Progenitor cell of endocrine pancreas (in vitro differentiated cells): ENCODE results near the gene PRXL2B. TPM values are rescaled to one million over a fixed set of nuclear protein-coding genes. Genes with fewer than 3 reads are reported as not detected.

Experiments
- DNase-seq: peaks from one replicate; pipeline ENCODE4 v3.0.0; 2021; ENCODE audit warnings: low spot score; ENCODE audit not compliant: unreplicated experiment
- H3K27ac Mint-ChIP-seq: 2 replicates; pipeline ENCODE4 v1.8.0; 2021; ENCODE audit warnings: mild to moderate bottlenecking, moderate library complexity, mixed read lengths
- H3K27me3 Mint-ChIP-seq: 2 replicates; pipeline ENCODE4 v1.8.0; 2021; ENCODE audit warnings: mixed read lengths
- H3K36me3 Mint-ChIP-seq: 2 replicates; pipeline ENCODE4 v1.8.0; 2022; ENCODE audit warnings: mixed read lengths; ENCODE audit not compliant: insufficient read depth
- H3K4me1 Mint-ChIP-seq: 2 replicates; pipeline ENCODE4 v1.8.0; 2021; ENCODE audit warnings: low read depth, mixed read lengths
- H3K4me3 Mint-ChIP-seq: 2 replicates; pipeline ENCODE4 v1.8.0; 2021; ENCODE audit warnings: low read depth, mild to moderate bottlenecking, moderate library complexity, mixed read lengths
- H3K9me3 Mint-ChIP-seq: 2 replicates; pipeline ENCODE4 v1.8.0; 2021; ENCODE audit warnings: low read depth, mixed read lengths
- CTCF ChIP-seq: fragments of 200-600 bp; sonication (generic); IDR thresholded peaks from one replicate; pipeline ENCODE4 v1.5.0; 2021; ENCODE audit warnings: antibody characterized with exemption, mild to moderate bottlenecking; ENCODE audit not compliant: unreplicated experiment
- total RNA-seq: library from RNA; stranded (reverse); gene quantifications from 2 replicates; pipeline ENCODE4 v1.2.1, GENCODE V29; 2021

The PRXL2B gene
- total RNA-seq, 1 donor from 2014 or later, result 36.4 TPM

GRCh38 chr1:2540816-2541492 is 45.6 kb upstream of the PRXL2B start:
- Mint-ChIP-seq H3K9me3 (no peaks in the 10 kb centered on the region), H3K27ac (no peak overlapping the region), H3K27me3 (peaks cover 14% of the 10 kb centered on the region), H3K4me3 (no peak overlapping the region), H3K36me3 (no peaks in the 10 kb centered on the region), H3K4me1 (peaks cover 9% of the 10 kb centered on the region)
- no peak for DNase-seq
- TF ChIP-seq CTCF, result no peak

GRCh38 chr1:2541619-2542245 is 44.8 kb upstream of the PRXL2B start:
- no peaks in the 10 kb centered on the region for H3K36me3 Mint-ChIP-seq
- no peak overlapping the region for H3K27ac Mint-ChIP-seq
- H3K27me3 Mint-ChIP-seq, result peaks cover 9% of the 10 kb centered on the region
- H3K4me1 Mint-ChIP-seq, result peaks cover 9% of the 10 kb centered on the region
- H3K4me3 Mint-ChIP-seq, result no peak overlapping the region
- TF ChIP-seq CTCF, result no peak
- DNase-seq, result no peak
- H3K9me3 Mint-ChIP-seq, result no peaks in the 10 kb centered on the region

- DNase-seq, result no peak
- H3K9me3 Mint-ChIP-seq, result no peaks in the 10 kb centered on the region
- peaks cover 12% of the 10 kb centered on the region for H3K4me1 Mint-ChIP-seq
- H3K27ac Mint-ChIP-seq, result no peak overlapping the region
- no peak for TF ChIP-seq CTCF
- H3K4me3 Mint-ChIP-seq, result no peak overlapping the region
- H3K27me3 Mint-ChIP-seq, result peaks cover 5% of the 10 kb centered on the region
- H3K36me3 Mint-ChIP-seq, result no peaks in the 10 kb centered on the region
Measured at GRCh38 chr1:2542246-2542915, 44.2 kb upstream of the PRXL2B start.

- no peak overlapping the region for H3K4me3 Mint-ChIP-seq
- no peaks in the 10 kb centered on the region for H3K36me3 Mint-ChIP-seq
- DNase-seq, result no peak
- peaks cover 3% of the 10 kb centered on the region for H3K27me3 Mint-ChIP-seq
- H3K9me3 Mint-ChIP-seq, result no peaks in the 10 kb centered on the region
- no peak overlapping the region for H3K27ac Mint-ChIP-seq
- peaks cover 14% of the 10 kb centered on the region for H3K4me1 Mint-ChIP-seq
- no peak for TF ChIP-seq CTCF
Measured at GRCh38 chr1:2543543-2544092, 43.0 kb upstream of the PRXL2B start.

GRCh38 chr1:2544093-2544874 is 42.3 kb upstream of the PRXL2B start:
- no peak for DNase-seq
- Mint-ChIP-seq H3K36me3 (no peaks in the 10 kb centered on the region), H3K9me3 (no peaks in the 10 kb centered on the region), H3K27me3 (peaks cover 3% of the 10 kb centered on the region), H3K27ac (no peak overlapping the region), H3K4me3 (no peak overlapping the region), H3K4me1 (peaks cover 14% of the 10 kb centered on the region)
- TF ChIP-seq CTCF, result no peak
